LNCAP (cell line): Measurements from ENCODE around the gene BIRC6.

Experiments used
- CTCF ChIP-seq: fragments of 450-650 bp; IDR thresholded peaks from 2 replicates; pipeline ENCODE4 v1.5.1; 2017; ENCODE audit warnings: mild to moderate bottlenecking

Gene BIRC6

GRCh38 chr2:32611366-32611765 is 254.5 kb downstream of the BIRC6 start:
- TF ChIP-seq CTCF: no peak

- no peak for TF ChIP-seq CTCF
Observed at GRCh38 chr2:32611771-32612170, 254.9 kb downstream of the BIRC6 start.

- TF ChIP-seq CTCF: no peak
Observed at GRCh38 chr2:32614084-32614483, 257.3 kb downstream of the BIRC6 start.

GRCh38 chr2:32617599-32618189 is 260.9 kb downstream of the BIRC6 start:
- no peak for TF ChIP-seq CTCF

- no peak for TF ChIP-seq CTCF
Observed at GRCh38 chr2:32622570-32623310, 265.9 kb downstream of the BIRC6 start.

GRCh38 chr2:32623311-32623706 is 266.5 kb downstream of the BIRC6 start:
- no peak for TF ChIP-seq CTCF

GRCh38 chr2:32624812-32625211 is 268.0 kb downstream of the BIRC6 start:
- TF ChIP-seq CTCF: no peak
